ENCODE measurements around the gene SLC39A11.

- TF ChIP-seq CTCF (IDR thresholded peaks at IDR 0.05; ENCODE audit: insufficient read depth, low read depth, low read length) (no peak), EZH2 (IDR thresholded peaks at IDR 0.05; ENCODE audit: insufficient read depth, low read length) (no peak)
Measured at GRCh38 chr17:72705905-72706395, 386.5 kb downstream of the SLC39A11 start.

Measured in astrocyte (in vitro differentiated cells and primary cell).